Activated CD4-positive, alpha-beta T cell treated with anti-CD3 and anti-CD28 coated beads, Interleukin-10, Interleukin-2, amounts not matched to agents 100 ng/mL and 50 ng/mL, durations not matched to agents 16 hours and 8 hours (primary cell): ENCODE results near the gene BUD31.
"Not testable (repeated sequence)": the region's sequence is repeated elsewhere in the genome, so short reads cannot be mapped to it uniquely, and the experiment has no call there.

Source experiments
- DNase-seq: peaks from one replicate; pipeline ENCODE4 v3.0.0-alpha.2; 2020

Gene BUD31

DNA sequence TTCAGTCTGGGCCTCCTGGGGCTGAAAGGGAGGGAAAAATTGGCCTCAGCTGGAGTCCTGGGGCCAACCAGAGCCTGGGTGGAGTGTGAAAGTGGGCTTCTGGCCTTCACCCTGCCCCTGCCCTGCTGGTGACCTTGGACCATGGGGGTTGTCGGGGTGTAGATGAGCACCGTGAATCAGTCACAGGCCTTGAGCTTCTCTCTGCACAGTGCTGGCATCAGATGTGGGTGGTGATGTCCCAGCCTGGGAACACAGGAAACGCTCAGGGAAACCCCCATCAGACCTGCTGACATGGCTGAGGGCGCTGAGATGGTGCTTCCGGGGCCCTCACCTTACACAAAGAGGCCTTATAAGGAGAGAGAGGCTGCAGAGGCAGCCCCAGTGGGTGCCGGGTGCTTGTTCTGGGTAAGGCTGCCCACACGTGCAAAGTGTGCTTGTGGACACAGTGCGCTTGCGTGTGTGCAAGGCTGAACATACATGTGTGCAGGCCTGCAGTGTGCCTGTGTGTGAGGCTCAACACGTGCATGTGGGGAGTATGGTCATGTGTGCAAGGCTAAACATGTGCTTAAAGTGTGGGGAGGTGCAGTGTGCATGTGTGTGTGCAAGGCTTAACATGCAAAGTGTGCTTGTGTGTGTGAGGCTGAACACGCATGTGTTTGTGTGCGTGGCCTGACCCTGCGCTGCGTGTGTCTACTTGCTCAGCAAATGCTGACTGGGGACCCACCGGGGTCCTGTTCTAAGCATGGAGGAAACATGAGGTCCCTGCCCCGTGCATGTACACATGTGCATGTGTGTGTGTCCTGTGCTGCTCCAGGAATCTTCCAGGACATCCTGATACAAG is 27.7 kb upstream of the BUD31 start:
- DNase-seq, result peak; percentile 97

DNA sequence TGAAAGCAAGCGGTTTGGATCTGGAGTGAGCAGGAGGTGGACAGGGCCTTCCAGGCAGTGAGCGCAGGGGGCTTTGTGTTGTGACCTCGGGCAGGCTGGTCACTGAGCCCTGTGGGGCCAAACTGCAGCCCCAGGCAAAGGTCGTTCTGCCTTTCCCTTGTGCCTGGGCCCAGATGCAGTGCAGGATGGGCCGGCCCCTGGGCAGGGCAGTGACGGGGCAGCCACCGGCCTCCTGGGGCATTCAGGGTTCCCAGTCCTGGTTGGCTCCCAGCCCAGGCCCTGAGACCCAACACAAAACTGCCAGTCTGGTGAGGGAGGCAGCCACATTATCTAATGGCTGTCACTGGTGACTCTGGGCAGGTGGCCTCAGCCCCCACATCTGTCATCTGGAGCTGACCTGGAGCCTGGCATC is 27.1 kb upstream of the BUD31 start:
- no peak for DNase-seq

DNA sequence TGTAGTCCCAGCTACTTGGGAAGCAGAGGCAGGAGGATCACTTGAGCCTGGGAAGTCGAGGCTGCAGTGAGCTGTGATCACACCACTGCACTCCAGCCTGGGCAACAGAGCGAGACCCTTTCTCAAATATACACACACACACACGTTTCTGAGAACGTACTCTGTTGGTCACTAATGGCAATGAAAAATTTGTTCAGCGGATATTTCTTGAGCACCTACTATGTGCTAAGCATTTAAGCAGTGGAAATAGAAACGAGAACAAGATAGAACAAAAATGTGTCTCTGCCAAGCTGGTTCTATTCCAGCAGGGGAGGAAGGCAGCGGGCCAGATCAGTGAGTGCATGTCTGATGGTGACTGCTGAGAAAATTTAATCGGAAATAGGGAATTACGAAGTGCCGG is 25.6 kb upstream of the BUD31 start:
- no peak for DNase-seq

DNA sequence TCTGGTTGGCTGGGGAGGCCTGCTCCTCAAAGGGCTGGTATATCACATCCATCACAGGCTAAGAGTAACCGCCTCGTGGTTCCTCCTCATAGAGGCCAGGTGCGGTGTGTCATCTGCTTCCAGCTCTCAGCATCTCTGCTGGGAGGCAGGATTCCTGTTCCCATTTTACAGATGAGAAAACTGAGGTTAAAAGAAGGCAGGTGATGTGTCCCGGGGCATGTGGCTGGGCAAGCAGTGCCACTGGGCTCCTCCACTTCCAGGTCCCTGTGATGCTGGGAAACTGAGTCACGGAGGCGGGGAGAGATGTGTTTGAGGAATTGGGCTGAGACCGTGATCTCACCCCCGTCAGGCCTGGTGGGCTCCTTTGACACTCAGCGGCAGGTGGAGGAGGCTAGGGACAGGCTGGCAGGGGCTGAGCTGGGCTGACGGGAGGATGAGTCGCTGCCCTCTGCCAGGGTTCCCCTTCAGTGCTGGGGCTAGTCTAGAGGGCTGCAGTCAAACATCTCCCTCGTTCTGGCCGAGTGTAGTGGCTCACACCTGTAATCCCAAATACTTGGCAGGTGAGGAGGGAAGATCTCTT is 24.9 kb upstream of the BUD31 start:
- DNase-seq, result no peak

DNA sequence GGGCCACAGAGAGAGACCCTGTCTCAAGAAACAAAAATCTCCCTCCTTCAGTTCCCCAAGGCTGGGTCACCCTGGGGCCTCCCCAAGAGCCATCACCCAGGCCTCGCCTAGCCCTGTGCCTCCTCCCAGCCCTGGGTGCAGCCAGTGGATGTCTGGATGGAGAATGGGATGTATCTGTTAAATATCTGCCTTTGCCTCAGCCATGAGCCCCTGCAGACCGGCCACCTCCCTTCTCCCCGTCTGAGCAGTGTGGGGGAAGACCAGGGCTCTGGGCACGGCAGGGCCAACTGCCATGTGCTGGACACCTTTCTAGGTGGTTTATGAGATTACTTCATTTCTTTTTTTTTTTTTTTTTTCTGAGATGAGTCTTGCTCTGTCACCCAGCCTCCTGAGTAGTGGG is 24.2 kb upstream of the BUD31 start:
- no peak for DNase-seq

DNA sequence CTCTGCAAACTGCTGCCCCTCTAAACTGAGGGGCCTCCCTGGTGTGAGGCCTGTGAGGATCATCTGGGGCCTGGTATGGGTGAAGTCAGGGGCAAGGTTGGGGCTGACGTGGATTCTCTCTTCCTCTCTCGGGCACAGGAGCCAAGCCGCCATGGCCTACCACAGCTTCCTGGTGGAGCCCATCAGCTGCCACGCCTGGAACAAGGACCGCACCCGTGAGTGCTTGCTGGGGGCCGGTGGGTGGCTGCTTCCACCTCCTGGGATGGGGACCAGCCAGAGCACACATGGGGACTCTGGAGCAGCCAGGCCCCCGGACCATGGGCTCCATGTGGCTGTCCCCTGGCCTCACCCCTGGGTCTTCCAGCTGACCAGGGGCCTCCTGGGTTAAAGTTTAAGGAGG is 23.2 kb upstream of the BUD31 start:
- no peak for DNase-seq

DNA sequence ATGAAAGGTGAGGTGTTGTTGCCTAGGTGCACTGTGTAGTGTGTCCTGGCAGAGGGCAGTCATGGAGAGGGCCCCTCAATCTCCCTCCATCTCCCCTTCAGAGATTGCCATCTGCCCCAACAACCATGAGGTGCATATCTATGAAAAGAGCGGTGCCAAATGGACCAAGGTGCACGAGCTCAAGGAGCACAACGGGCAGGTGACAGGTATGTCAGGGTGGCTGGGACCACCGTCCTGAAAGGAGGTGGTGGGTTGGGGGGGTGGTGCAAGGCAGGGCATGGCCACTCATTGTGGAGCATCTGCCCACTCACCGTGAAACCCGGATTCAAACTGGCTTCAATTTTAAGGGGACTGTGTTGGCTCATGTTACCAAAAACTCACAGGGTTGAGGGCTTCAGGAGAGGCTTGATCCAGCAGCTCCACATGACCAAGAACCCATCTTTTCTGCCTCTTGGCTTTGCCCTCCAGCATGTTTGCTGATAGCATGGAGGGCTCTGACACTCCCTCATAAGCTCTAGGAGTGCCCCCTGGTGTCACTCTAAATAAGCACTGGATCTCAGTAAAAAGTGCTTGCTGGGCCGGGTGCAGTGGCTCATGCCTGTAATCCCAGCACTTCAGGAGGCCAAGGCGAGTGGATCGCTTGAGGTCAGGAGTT is 22.1 kb upstream of the BUD31 start:
- no peak for DNase-seq

DNA sequence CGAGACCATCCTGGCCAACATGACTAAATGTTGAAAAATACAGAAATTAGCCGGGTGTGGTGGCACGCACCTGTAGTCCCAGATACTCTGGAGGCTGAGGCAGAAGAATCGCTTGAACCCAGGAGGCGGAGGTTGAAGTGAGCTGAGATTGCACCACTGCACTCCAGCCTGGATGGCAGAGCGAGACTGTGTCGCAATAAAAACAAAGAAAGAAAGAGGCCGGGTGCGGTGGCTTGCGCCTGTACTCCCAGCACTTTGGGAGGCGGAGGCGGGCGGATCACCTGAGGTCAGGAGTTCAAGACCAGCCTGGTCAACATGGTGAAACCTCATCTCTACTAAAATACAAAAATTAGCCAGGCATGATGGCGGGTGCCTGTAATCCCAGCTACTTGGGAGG is 21.5 kb upstream of the BUD31 start:
- not testable (repeated sequence) for DNase-seq

DNA sequence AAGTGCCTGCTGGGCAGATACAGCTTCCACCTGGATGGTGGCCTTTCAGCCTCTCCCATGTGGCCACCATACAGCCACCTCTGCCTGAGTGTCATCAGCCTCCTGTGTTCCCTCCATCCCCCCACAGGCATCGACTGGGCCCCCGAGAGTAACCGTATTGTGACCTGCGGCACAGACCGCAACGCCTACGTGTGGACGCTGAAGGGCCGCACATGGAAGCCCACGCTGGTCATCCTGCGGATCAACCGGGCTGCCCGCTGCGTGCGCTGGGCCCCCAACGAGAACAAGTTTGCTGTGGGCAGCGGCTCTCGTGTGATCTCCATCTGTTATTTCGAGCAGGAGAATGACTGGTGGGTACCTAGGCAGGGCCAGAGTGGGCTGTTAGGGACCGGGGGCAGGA is 20.9 kb upstream of the BUD31 start:
- no peak for DNase-seq

DNA sequence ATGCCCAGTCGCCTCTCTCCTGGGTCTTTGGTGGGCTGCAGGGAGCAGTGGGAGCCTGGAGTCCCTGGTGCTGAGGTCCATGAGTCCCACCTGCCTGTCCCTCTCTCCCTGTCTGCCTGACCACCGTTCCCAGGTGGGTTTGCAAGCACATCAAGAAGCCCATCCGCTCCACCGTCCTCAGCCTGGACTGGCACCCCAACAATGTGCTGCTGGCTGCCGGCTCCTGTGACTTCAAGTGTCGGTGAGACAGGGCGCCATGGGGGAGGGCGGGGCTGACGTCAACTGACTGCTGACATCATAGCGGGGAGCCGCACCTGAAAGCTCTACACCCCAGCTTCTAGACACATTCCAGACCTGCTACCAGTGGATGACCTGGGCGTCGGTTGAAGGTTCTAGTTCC is 19.0 kb upstream of the BUD31 start:
- no peak for DNase-seq

DNA sequence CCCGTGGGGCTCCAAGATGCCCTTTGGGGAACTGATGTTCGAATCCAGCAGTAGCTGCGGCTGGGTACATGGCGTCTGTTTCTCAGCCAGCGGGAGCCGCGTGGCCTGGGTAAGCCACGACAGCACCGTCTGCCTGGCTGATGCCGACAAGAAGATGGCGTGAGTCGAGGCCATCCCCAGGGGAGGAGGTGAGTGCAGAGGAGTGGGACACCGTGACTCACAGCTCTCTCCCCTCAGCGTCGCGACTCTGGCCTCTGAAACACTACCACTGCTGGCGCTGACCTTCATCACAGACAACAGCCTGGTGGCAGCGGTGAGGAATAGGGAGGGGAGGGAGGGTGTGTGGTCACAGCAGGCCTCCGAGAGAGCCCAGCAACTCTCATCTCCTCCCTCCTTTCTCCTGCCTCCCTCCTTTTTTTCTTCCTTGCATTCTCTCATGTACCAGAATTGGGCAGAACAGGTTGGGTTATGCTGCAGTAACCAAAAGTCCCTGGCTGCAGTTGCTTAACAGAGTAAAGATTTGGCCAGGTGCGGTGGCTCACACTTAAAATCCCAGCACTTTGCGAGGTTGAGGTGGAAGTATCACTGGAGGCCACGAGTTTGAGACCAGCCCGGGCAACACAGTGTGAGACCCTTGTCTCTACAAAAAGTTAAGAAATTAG is 17.7 kb upstream of the BUD31 start:
- DNase-seq, result no peak

DNA sequence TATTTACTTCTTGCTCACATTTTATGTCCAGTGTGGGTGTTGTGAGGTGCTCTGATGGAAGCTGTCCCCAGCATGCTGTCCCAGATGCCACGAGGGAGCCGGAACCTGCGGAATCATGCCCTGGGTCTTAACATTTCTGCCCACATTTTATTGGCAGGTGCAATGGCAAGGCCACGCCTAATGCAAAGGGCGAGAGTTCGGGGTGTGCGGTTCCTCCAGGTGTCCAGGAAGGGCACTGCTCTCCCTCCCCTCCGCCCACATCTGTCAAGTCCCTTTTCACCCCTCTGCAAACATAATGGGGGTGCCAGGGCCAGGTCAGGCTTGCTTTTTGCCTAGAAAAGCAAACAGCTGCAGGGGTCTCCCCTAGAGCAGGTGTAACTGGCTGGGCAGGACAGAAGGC is 16.7 kb upstream of the BUD31 start:
- DNase-seq, result no peak

DNA sequence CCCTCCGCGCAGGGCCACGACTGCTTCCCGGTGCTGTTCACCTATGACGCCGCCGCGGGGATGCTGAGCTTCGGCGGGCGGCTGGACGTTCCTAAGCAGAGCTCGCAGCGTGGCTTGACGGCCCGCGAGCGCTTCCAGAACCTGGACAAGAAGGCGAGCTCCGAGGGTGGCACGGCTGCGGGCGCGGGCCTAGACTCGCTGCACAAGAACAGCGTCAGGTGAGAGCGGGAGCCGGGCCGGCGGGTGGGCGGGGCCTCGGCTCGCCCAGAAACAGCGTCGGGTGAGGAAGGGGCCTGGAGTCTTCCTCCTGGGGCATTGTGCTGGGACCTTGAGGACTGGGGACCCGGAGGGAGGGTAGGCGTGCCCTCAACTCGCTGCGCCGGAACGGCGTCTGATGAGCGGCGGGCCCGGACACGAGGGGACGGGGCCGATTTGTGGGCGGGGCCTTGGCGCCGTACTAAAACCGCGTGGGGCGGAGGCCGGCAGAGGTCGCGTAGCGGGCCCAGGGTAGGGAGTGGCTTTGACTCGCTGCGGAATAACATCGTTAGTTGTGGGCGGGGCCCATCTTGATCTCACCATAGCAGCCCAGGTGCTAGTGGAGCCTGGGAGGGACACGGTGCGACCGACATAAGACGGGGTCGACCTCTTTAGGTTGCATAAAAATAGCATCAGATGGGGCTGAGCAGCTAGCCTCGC is 16.0 kb upstream of the BUD31 start:
- peak; percentile 84 for DNase-seq

DNA sequence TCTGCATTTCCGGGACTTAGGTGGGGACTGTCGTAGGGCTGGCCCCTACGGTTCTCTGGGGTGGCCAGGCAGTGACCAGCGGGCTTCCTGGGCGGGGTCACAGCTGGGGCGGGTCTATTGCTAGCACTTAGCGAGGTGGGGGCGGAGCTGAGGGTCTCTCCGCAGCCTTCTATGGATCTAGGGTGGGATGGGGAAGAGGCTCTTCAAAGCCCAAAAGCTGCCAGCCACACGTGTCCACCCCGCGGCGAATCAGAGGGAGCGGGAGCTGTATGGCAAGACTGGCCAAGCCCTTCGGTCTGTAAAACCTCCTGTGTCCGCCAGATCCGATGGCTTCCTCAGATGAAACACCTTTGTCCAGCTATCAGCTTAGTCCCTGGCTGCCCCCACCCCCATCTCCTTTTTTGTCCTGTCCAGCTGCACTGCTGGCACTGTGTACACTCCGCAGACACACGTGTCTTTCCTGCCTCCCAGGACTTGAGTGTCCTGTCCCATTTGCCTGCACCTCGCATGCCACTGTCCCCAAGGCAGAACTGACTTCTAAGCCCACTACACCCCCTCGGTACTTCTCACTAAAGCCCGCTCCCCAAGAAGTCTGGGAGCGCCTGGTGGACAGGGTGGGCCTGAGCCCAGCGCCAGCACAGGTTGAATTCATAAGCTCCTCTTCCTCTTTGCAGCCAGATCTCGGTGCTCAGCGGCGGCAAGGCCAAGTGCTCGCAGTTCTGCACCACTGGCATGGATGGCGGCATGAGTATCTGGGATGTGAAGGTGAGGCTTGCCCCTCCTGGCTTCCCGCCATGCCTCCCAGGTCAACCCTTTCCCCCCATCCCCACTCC is 15.2 kb upstream of the BUD31 start:
- DNase-seq, result no peak

DNA sequence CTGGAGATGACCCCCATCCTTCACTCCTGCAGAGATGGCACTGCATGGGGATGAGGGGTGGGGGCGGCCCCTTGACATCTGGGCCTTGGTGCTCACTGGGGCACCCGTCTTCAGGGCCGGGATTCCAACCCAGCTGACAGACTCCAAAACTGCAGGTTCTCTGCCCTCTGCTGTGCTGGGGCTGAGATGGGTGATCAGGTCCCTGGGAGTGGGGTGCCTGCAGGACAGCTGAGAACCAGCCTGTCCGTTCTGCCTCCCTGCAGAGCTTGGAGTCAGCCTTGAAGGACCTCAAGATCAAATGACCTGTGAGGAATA is 14.6 kb upstream of the BUD31 start:
- no peak for DNase-seq

DNA sequence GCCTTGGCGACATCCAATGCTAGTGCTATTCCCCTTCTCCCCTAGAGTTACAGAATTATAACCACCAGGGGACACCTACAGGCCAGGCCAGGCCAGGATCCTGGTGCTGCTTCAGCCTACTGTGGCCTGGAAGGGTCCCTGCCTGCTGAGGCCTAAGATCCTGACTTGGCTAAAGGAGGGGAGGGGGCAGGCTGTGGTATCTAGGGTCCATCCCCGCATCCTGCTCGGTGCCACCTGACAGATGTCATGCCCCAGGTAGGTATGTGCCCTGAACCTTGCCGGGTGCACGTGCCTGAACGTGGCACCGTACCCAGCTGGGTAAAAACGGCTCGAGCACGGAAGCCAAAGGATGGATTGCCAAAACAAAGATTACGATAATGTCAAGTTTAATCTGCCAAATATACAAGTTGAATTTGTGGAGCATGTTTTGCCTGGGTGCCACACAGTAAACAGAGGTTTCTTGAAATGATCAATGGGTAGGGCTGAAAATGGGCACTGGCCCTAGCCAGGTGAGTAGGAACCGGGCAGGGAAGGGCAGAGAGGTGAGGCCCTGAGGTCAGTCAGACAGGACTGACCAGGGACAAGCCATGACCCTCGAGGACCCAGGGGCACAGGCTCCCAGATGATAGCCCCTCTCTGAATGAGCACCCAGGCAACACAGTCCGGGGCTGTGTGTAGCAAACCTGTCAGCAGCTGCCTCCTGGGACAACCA is 13.0 kb upstream of the BUD31 start:
- no peak for DNase-seq

DNA sequence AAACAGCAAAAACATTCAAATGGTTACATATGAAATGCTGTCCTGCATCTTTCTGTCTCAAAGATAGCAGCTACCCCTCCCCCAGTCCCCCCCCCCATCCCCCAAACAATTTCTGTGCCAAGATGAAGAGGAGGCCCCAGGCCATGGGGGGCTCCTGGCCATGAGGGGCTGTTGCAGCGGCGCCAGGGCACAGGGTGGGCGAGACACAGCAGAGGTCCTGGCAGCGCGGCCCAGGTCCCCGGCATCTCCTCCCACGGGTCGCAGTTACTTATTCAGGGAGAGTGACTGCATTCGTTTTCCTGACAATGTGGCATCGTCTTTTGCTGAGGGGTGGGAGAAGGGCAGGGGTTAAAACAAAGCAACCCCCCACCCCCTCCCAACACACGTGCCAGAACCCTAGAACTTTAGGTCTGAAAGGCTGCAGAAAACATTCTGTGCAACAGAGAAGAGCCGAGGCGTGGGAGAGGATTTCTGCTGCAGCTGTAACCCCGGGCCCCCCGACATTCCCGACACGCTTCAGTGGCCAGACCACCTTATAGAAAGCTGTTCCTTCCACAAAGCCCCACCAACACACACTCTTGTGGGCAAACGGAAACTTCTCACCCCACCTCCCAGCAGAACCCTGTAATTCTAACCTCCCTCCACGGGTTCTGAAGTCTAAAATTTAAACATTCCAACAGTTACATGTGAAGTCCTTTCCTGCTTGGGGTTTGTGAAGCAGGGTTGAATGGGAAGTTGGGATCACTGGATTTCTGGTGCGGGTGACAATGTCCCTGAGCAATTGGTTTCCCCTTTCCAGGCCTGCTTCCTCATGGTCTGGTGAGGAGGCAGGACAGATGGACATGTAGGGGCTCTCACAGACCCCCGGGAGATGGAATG is 12.1 kb upstream of the BUD31 start:
- DNase-seq, result no peak

DNA sequence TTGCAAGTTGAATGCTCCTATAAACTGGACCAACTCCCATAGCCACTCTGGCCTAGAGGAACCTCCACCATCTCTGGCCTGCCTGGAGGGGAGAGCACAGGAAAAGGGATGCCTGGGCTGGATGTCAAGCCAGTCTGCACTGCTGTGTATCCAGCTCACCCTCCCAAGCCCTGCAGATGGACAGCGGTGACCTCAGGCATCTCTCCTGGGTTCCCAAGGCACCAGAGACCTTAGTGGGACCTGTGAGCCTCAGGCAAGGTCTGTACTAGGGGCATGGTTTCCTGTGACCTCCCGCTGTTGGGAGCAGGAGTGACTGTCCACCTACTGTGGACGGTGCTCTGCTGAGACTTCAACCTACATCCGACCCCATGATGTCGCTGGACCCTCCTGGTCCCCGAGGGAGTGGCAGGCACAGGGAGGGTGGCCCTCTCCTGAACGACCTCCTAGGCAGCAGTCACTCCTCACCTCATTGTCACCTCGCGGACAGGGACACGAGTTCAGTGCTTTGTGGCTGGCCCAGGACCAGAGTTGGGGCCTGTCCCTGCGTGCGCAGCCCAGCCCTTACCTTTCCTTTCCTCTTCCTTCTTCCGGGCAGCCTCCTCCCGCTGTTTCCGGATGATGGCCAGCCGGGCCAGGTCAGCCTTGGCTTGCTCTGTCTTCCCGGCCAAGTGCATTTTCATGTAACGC is 11.3 kb upstream of the BUD31 start:
- no peak for DNase-seq

DNA sequence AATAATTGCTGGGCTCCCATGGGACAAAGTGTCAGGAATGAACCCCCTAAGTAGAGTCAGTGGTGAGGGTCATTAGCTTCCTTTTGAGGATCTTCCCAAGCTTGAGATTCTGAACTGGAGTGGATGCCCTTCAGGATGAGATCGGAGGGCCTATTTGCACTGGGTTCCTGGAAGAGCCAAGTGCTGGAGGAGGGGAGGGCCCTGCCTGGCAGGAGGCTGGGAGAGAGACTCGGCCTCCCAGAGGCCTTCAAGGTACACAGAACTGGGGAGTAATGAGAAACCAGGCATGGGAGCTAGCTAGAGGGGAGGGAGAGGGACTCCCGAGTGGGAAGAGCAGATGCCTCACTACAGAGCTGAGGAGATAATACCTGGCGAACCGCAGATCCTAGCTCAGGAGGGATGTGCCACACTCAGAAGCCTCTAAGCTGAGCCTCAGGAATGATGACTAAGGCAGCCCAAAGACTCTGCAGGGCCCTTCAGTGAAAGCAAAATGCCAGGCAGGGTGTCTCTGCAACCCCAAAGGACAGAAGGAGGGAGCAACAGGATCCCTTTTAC is 9.8 kb upstream of the BUD31 start:
- no peak for DNase-seq

DNA sequence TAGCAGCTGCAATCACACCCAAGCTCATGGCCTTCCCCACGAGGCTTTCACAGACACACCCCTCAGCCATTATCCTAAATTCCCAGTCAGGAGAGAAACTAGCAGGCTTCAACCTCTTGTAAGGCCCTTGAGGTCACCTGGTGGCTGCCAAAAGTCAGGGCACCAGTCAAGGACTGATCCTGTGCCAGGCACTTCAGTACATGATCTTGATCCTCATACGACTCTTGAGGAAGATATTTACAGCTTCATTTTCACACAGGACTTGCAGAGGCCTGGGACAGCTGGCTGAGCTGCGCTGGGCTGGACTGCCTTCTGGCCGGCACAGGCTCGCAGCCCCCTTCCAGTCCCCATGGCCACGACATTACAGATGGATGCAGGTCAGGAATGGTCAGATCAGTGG is 9.2 kb upstream of the BUD31 start:
- DNase-seq, result no peak
